Measurements from ENCODE around the gene MRPS18A.
A peak's percentile ranks its signal among the peaks of the same experiment; 100 is the strongest.

MRPS18A gene

DNA sequence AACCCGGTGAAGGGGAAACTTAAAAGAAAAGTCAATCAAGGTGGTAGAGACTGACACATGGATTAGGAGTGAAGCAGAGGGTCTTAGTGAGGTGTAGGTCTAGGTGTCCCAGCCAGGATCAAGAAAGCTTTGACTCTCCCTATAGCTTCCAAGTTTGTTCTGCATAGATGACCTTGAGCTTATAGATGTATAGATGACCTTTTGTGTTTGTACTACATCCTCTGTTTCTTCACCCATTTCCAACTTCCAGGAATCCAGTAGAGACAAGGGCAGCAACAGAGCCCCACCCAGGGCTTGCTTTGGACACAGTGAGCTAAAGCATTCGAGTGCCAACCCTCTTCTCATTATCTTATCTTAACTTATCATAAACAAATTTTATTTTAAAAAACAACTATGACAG is 1.8 kb upstream of the MRPS18A start:
- TF ChIP-seq CTCF (IDR thresholded peaks at IDR 0.05): no peak
- no peaks in the 10 kb centered on the region for H3K9me3 ChIP-seq
- H3K4me1 ChIP-seq (ENCODE audit: control insufficient read depth in 1 of 2, insufficient read depth in 1 of 2, low read depth in 1 of 2, low read length in 1 of 2): peaks cover 15 to 16% of the 10 kb centered on the region in 2 experiments
- H3K4me3 ChIP-seq (ENCODE audit: low read depth in 1 of 2, low read length in 1 of 2): no peak overlapping the region
- no peak overlapping the region for H3K27ac ChIP-seq
- H3K27me3 ChIP-seq: peaks cover 52% of the 10 kb centered on the region
- H3K36me3 ChIP-seq: no peaks in the 10 kb centered on the region

DNA sequence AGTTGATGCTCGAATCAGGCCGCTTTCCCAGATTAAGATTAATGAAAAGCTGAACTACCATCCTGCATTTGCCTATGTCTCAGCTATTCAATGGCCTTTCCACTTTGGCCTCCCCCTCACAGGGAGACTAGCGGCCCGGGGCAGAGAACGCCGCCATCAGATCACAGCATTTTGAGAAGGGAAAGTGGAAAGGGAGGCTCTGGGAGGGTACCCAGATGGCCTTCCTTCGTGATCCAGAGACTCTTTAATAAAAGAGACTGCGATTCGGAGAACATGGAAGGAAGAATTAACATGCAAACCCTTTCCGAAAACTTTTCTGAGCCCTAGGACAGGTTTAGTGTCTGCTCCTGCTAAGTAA is 533 bp downstream of the MRPS18A start:
- peak overlapping the region; percentile 75 to 84 for H3K4me3 ChIP-seq (ENCODE audit: low read depth in 1 of 2, low read length in 1 of 2)
- no peak for TF ChIP-seq CTCF (IDR thresholded peaks at IDR 0.05)
- H3K9me3 ChIP-seq: no peaks in the 10 kb centered on the region
- H3K4me1 ChIP-seq (ENCODE audit: control insufficient read depth in 1 of 2, insufficient read depth in 1 of 2, low read depth in 1 of 2, low read length in 1 of 2): peaks cover 15 to 16% of the 10 kb centered on the region in 2 experiments
- H3K36me3 ChIP-seq: no peaks in the 10 kb centered on the region
- peak overlapping the region; percentile 63 for H3K27ac ChIP-seq
- H3K27me3 ChIP-seq: peaks cover 38% of the 10 kb centered on the region

GRCh38 chr6:43683708-43684455 is 3.7 kb downstream of the MRPS18A start:
- Histone ChIP-seq H3K27ac (no peak overlapping the region), H3K9me3 (no peaks in the 10 kb centered on the region), H3K36me3 (peaks cover 29% of the 10 kb centered on the region), H3K4me1 (ENCODE audit: control insufficient read depth in 1 of 2, insufficient read depth in 1 of 2, low read depth in 1 of 2, low read length in 1 of 2) (peaks cover 15 to 16% of the 10 kb centered on the region in 2 experiments), H3K27me3 (peaks cover 8% of the 10 kb centered on the region), H3K4me3 (ENCODE audit: low read depth in 1 of 2, low read length in 1 of 2) (no peak overlapping the region)
- TF ChIP-seq CTCF (IDR thresholded peaks at IDR 0.05): no peak

DNA sequence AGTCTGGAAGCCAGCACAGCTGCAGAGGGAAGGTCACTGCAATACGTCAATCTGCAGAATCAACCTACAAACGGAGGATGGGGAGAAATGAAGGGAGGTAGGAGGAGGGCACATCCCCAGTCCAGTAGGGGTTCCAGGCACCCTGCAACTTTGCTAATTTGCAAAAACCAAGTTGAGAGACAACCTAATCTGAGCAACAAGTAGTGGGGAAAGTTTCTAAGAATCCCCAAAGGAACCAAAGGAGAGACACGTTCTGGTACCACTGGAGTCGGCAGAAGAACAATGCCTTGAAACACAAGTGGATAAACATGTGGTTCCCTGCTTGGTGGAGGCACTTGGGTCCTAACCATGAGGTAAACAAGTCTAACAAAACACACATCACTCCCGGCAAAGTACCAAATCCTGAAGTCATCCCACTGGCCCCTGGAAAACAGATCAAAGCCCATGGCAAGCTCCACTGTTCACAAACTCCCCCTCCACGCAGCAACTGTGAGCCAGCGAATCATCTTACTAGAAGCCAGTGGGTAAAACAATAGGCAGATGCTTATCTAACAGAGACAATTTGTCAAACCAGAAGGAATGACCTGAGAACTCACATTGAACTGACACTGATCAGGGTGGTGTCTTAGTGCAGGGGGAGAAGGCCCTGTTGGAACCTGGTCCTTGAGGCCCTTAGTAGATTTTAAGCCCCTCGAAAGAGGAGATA is 4.7 kb downstream of the MRPS18A start:
- Histone ChIP-seq H3K9me3 (no peaks in the 10 kb centered on the region), H3K36me3 (peaks cover 39% of the 10 kb centered on the region), H3K4me1 (ENCODE audit: control insufficient read depth in 1 of 2, insufficient read depth in 1 of 2, low read depth in 1 of 2, low read length in 1 of 2) (peaks cover 10 to 11% of the 10 kb centered on the region in 2 experiments), H3K27ac (no peak overlapping the region), H3K4me3 (ENCODE audit: low read depth in 1 of 2, low read length in 1 of 2) (no peak overlapping the region), H3K27me3 (no peaks in the 10 kb centered on the region)
- no peak for TF ChIP-seq CTCF (IDR thresholded peaks at IDR 0.05)

DNA sequence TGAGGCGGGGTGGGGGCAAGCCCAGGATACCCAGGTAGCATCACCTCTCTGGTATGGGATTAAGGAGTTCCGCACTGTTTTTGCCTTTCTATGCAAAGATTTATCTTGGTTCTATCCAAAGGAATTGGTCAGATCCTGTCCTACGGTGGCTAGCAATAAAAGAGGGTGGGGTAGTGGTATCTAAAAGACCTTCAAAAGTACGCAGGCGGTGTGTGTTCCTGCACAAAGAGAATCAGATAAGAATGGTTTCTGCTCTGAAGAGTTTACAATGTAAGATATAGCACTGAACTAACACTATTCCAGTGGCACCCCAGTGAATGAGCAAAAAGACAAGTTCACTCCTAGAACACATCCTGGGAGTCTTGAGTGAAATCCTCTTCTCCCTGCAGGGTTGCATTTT is 6.3 kb downstream of the MRPS18A start:
- H3K27ac ChIP-seq: no peak overlapping the region
- H3K4me3 ChIP-seq (ENCODE audit: low read depth in 1 of 2, low read length in 1 of 2): no peak overlapping the region
- H3K9me3 ChIP-seq: no peaks in the 10 kb centered on the region
- no peaks in the 10 kb centered on the region for H3K27me3 ChIP-seq
- H3K36me3 ChIP-seq: peaks cover 54% of the 10 kb centered on the region
- TF ChIP-seq CTCF (IDR thresholded peaks at IDR 0.05): no peak
- no peaks in the 10 kb centered on the region for H3K4me1 ChIP-seq (ENCODE audit: control insufficient read depth in 1 of 2, insufficient read depth in 1 of 2, low read depth in 1 of 2, low read length in 1 of 2)
